Testis (tissue), 3 donors: ENCODE data around the gene SPOCK2. TPM values are rescaled to one million over a fixed set of nuclear protein-coding genes. Genes with fewer than 3 reads are reported as not detected.

Source experiments
- DNase-seq: peaks from one replicate; pipeline ENCODE4 v3.0.0-alpha.2; 2019
- H3K27ac ChIP-seq, 2 donors: fragments of 200-600 bp; sonication (generic); one replicate each; pipeline ENCODE4 v1.5.1; 2019
- H3K27me3 ChIP-seq: fragments of 200-600 bp; sonication (generic); one replicate; pipeline ENCODE4 v1.5.1; 2019
- H3K36me3 ChIP-seq: fragments of 200-600 bp; sonication (generic); one replicate; pipeline ENCODE4 v1.5.1; 2017; ENCODE audit warnings: low read depth; ENCODE audit errors: missing control alignments
- H3K4me1 ChIP-seq: fragments of 200-600 bp; sonication (generic); one replicate; pipeline ENCODE4 v1.5.1; 2019
- H3K4me3 ChIP-seq, 2 donors: fragments of 200-600 bp; sonication (generic); one replicate each; pipeline ENCODE4 v1.5.1; 2017 to 2019
- H3K9me3 ChIP-seq: fragments of 200-600 bp; sonication (generic); one replicate; pipeline ENCODE4 v1.5.1; 2017
- POLR2A ChIP-seq: fragments of 450-650 bp; IDR thresholded peaks from one replicate; pipeline ENCODE4 v1.6.1; 2017; ENCODE audit warnings: antibody characterized with exemption, mild to moderate bottlenecking, moderate library complexity
- WGBS, 2 donors: methylation state at CpG; one replicate each; pipeline ENCODE4 v1.1.5; 2018; 5-methylcytosine and 5-hydroxymethylcytosine counted together
- intact Hi-C: fragments of 100-400 bp; cut with DNase I; formaldehyde crosslinking; loops from one replicate; pipeline ENCODE4 v1.15.1; 2023; ENCODE audit warnings: low total_unique reads
- polyA plus RNA-seq: library from polyadenylated mRNA; stranded (reverse); fragments of 350-450 nt; fragmentation: Illumina TruSeq; extraction: RNeasy Lipid Tissue Mini Kit (QIAGEN cat#74804); gene quantifications from one replicate; pipeline ENCODE4 v1.2.3, GENCODE V29; 2014; ENCODE audit warnings: low read depth, low replicate concordance; ENCODE audit not compliant: insufficient read depth
- total RNA-seq, 2 donors: library from RNA; depleted of rRNA; stranded (reverse); fragments of >200 nt; gene quantifications; one replicate each; pipeline ENCODE4 v1.2.3, GENCODE V29; 2016
- TF ChIP-seq, protein P1 (sequence below), 3 experiments: fragments of 450-650 bp in 2 of 3; fragments of 200-600 bp in 1 of 3; sonication (generic) in 1 of 3; IDR thresholded peaks; one replicate each; pipeline ENCODE4 v1.5.1; 2016 to 2019; ENCODE audit warnings: antibody characterized with exemption in 3 of 3, mild to moderate bottlenecking in 2 of 3, moderate library complexity in 1 of 3

The SPOCK2 gene
- total and polyA plus RNA-seq, 3 donors from 2014 or later = 73.6 to 212 (median 113) TPM

DNA sequence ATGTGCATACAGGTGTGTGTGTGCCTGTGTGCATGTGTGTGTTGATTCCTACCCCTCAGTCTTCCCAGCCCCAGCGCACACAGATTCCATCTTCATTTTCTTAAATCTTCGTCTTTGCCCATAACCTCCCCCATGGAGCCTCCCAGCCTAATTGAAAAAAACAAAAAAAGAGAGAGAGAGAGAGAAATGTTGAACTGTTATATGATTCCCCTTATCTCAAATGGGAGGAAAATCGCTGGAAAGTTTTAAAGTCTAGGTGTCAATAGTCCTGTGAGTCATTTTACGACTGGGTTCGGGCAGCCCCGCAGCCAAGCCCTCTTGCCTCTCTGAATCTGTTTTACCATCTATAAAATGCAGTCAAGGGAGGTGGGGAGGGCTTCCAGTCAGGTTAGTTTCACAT is 60.9 kb downstream of the SPOCK2 start:
- Histone ChIP-seq H3K27me3 (no peaks in the 10 kb centered on the region), H3K9me3 (no peaks in the 10 kb centered on the region), H3K4me3 (no peak overlapping the region), H3K36me3 (no peaks in the 10 kb centered on the region), H3K27ac (peak overlapping the region in 1 of 2 donors; percentile 92), H3K4me1 (peaks cover 53% of the 10 kb centered on the region)
- DNase-seq = no peak
- WGBS, 2 donors = 50 to 54% methylated on average over 6 of the region's 6 CpGs
- intact Hi-C loops = no loop called here
- no peak for TF ChIP-seq POLR2A
- TF ChIP-seq, protein P1, sequence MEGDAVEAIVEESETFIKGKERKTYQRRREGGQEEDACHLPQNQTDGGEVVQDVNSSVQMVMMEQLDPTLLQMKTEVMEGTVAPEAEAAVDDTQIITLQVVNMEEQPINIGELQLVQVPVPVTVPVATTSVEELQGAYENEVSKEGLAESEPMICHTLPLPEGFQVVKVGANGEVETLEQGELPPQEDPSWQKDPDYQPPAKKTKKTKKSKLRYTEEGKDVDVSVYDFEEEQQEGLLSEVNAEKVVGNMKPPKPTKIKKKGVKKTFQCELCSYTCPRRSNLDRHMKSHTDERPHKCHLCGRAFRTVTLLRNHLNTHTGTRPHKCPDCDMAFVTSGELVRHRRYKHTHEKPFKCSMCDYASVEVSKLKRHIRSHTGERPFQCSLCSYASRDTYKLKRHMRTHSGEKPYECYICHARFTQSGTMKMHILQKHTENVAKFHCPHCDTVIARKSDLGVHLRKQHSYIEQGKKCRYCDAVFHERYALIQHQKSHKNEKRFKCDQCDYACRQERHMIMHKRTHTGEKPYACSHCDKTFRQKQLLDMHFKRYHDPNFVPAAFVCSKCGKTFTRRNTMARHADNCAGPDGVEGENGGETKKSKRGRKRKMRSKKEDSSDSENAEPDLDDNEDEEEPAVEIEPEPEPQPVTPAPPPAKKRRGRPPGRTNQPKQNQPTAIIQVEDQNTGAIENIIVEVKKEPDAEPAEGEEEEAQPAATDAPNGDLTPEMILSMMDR (IDR thresholded peaks at IDR 0.05) = no peak

DNA sequence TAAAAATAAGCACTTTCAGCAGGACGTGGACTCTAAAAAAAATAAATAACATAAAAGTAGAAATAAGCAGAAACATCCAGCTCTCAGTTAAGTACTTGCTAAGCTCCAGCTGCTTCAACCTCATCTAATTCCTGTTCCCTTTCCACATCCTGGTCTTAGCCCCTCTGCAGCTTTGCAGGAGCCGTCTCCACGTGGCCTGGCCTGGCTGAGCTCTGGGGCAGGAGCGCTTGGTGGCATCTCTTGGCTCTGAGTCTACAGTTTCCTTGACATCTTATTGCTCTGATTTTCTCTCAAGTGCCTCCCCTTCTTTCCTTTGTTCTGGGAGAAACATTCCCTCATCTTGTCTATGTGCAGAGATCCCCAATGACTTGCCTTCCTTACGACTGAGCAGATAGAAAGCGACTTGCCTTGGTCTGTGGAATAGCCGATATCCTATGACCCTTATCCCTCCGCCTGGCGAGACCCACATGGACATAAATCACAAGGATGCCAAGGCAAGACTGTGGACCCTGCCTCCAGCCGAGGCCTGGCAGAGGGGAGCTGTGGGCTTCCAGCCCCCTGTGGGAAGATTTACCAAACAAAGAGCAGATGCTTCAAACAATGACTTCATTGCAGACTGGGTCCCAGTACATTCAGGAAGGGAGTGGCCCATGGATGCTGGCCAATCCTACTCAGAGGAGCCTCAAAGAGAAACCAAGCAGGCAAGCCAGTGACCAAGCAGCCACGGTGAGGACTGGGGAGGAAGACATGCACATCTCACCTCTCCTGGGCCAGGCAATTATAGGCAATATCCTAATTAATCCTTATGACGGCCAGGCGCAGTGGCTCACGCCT is 61.9 kb downstream of the SPOCK2 start:
- H3K9me3 ChIP-seq = no peaks in the 10 kb centered on the region
- H3K27ac ChIP-seq = peak overlapping the region in 1 of 2 donors; percentile 17
- intact Hi-C loops = no loop called here
- peak; percentile 81 for DNase-seq
- H3K27me3 ChIP-seq = no peaks in the 10 kb centered on the region
- no peak overlapping the region for H3K4me3 ChIP-seq
- 63 to 69% methylated on average over 13 to 14 of the region's 14 CpGs for WGBS, 2 donors
- no peaks in the 10 kb centered on the region for H3K36me3 ChIP-seq
- H3K4me1 ChIP-seq = peaks cover 50% of the 10 kb centered on the region
- no peak for TF ChIP-seq POLR2A
- TF ChIP-seq, protein P1 (IDR thresholded peaks at IDR 0.05) = no peak

DNA sequence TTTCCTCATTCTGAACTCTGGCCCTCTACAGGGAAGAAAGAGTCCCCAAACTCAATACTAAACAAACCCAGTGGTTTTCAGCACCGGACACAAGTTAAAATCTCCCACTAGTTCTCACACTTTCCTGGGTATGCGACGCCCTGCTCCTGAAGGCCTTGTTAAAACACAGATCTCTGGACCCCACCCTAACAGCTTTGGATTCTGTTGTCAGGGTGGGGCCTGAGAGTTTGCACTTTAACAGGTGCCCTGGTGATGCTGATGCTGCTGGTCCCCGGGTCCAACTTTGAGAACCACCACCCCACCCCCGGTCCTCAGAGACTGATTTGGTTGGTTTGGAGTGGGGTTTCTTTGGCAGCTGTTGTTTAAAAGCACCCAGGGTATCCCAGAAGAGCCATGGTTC is 62.5 kb downstream of the SPOCK2 start:
- Histone ChIP-seq H3K9me3 (no peaks in the 10 kb centered on the region), H3K27me3 (no peaks in the 10 kb centered on the region), H3K4me3 (no peak overlapping the region), H3K36me3 (no peaks in the 10 kb centered on the region), H3K27ac (no peak overlapping the region), H3K4me1 (peaks cover 50% of the 10 kb centered on the region)
- intact Hi-C loops = no loop called here
- WGBS, 2 donors = 76 to 84% methylated on average over 5 of the region's 5 CpGs
- TF ChIP-seq, protein P1 (IDR thresholded peaks at IDR 0.05) = no peak
- no peak for TF ChIP-seq POLR2A
- DNase-seq = no peak

DNA sequence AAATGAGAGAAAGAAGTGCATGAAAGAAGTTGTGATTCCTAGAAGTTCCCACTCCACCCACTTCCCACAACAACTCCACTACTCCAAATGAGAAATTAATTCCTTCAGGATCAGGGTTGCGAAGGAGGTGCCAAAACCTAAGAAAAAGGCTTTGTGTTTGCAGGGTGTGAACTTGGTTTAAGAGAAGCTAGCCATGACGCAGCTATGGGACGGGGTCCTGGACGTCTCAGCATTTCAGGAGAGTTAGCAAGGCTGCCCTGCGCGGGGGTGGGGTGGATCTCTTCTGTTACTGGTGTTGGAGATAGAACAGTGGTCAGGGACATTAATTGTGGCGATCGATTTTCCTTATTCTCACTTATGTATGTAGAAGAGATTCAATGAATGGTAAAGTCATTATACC is 63.0 kb downstream of the SPOCK2 start:
- H3K27me3 ChIP-seq = no peaks in the 10 kb centered on the region
- peaks cover 50% of the 10 kb centered on the region for H3K4me1 ChIP-seq
- no peak for TF ChIP-seq POLR2A
- TF ChIP-seq, protein P1 (IDR thresholded peaks at IDR 0.05) = no peak
- no peak overlapping the region for H3K4me3 ChIP-seq
- intact Hi-C loops = no loop called here
- WGBS, 2 donors = 92% methylated on average over 8 of the region's 8 CpGs
- no peaks in the 10 kb centered on the region for H3K9me3 ChIP-seq
- H3K27ac ChIP-seq = no peak overlapping the region
- no peak for DNase-seq
- H3K36me3 ChIP-seq = no peaks in the 10 kb centered on the region

DNA sequence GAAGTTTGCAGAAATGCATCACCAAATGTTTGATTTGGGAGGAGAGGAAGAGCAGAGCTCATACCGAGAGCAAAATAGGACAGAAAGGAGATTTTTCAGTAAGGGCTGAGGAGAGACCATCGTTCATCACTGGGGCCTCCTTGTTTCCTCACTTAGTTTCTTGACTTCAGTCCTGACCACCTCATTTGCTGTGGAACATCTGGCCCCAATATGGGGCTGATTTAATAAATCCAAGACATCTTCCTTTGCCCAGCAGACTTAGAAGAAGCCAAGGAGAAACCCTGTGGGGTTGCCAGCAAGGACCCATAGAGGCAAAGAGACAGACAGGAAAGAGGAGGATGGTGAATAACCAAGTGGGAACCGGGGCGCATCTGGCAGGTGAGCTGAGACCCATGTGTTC is 63.8 kb downstream of the SPOCK2 start:
- Histone ChIP-seq H3K4me1 (peaks cover 42% of the 10 kb centered on the region), H3K27ac (no peak overlapping the region), H3K4me3 (no peak overlapping the region), H3K36me3 (no peaks in the 10 kb centered on the region), H3K9me3 (no peaks in the 10 kb centered on the region), H3K27me3 (no peaks in the 10 kb centered on the region)
- no peak for DNase-seq
- intact Hi-C loops = no loop called here
- TF ChIP-seq, protein P1 (IDR thresholded peaks at IDR 0.05) = no peak
- no peak for TF ChIP-seq POLR2A
- WGBS, 2 donors = 76 to 85% methylated on average over 4 of the region's 4 CpGs
